ENCODE measurements around the gene NEURL1B.

The NEURL1B gene

GRCh38 chr5:172610643-172611042 is 30.4 kb upstream of the NEURL1B start:
- no peak for DNase-seq (ENCODE audit: low read depth)

GRCh38 chr5:172611913-172612312 is 29.1 kb upstream of the NEURL1B start:
- DNase-seq (ENCODE audit: low read depth), result no peak

- DNase-seq (ENCODE audit: low read depth), result no peak
These were observed 28.3 kb upstream of the NEURL1B start for GRCh38 chr5:172612771-172613170.

- DNase-seq (ENCODE audit: low read depth), result no peak
These were observed 24.9 kb upstream of the NEURL1B start for GRCh38 chr5:172616136-172616535.

- DNase-seq (ENCODE audit: low read depth), result no peak
These were observed 24.3 kb upstream of the NEURL1B start for GRCh38 chr5:172616730-172617129.

GRCh38 chr5:172617817-172618216 is 23.2 kb upstream of the NEURL1B start:
- DNase-seq (ENCODE audit: low read depth), result no peak

- DNase-seq (ENCODE audit: low read depth), result no peak
These were observed 22.3 kb upstream of the NEURL1B start for GRCh38 chr5:172618574-172619365.

- DNase-seq (ENCODE audit: low read depth), result no peak
These were observed 20.6 kb upstream of the NEURL1B start for GRCh38 chr5:172620506-172620905.

- no peak for DNase-seq (ENCODE audit: low read depth)
These were observed 18.7 kb upstream of the NEURL1B start for GRCh38 chr5:172622091-172623046.

GRCh38 chr5:172623313-172623980 is 17.6 kb upstream of the NEURL1B start:
- DNase-seq (ENCODE audit: low read depth), result no peak

GRCh38 chr5:172624083-172624995 is 16.7 kb upstream of the NEURL1B start:
- DNase-seq (ENCODE audit: low read depth), result no peak

- no peak for DNase-seq (ENCODE audit: low read depth)
These were observed 15.8 kb upstream of the NEURL1B start for GRCh38 chr5:172624996-172625964.

- DNase-seq (ENCODE audit: low read depth), result no peak
These were observed 15.0 kb upstream of the NEURL1B start for GRCh38 chr5:172626031-172626581.

- no peak for DNase-seq (ENCODE audit: low read depth)
These were observed 11.0 kb upstream of the NEURL1B start for GRCh38 chr5:172630082-172630481.

- DNase-seq (ENCODE audit: low read depth), result no peak
These were observed 10.6 kb upstream of the NEURL1B start for GRCh38 chr5:172630482-172630881.

GRCh38 chr5:172630986-172631385 is 10.1 kb upstream of the NEURL1B start:
- no peak for DNase-seq (ENCODE audit: low read depth)

- no peak for DNase-seq (ENCODE audit: low read depth)
These were observed 8.5 kb upstream of the NEURL1B start for GRCh38 chr5:172632346-172633092.

GRCh38 chr5:172633403-172633970 is 7.6 kb upstream of the NEURL1B start:
- DNase-seq (ENCODE audit: low read depth), result no peak

Data from stimulated activated CD4-positive, alpha-beta T cell treated with anti-CD3 and anti-CD28 coated beads, Interleukin-2, amount 100 ng/mL, for 4 hours (primary cell).